ENCODE data around the gene TEKT4. TPM values are rescaled to one million over a fixed set of nuclear protein-coding genes. Genes with fewer than 3 reads are reported as not detected.
"Not testable (repeated sequence)": the region's sequence is repeated elsewhere in the genome, so short reads cannot be mapped to it uniquely, and the experiment has no call there.

TEKT4 gene
- total RNA-seq, 1 experiment from 2014 or later: not detected

GRCh38 chr2:94875820-94876522 lies 4.7 kb downstream of the TEKT4 start:
- DNase-seq (ENCODE audit: low read depth): no peak

GRCh38 chr2:94876523-94876863 lies 5.3 kb downstream of the TEKT4 start:
- no peak for DNase-seq (ENCODE audit: low read depth)

- DNase-seq (ENCODE audit: low read depth): no peak
These were observed 5.9 kb downstream of the TEKT4 start for GRCh38 chr2:94877129-94877528.

GRCh38 chr2:94878575-94878974 lies 7.3 kb downstream of the TEKT4 start:
- not testable (repeated sequence) for DNase-seq (ENCODE audit: low read depth)

GRCh38 chr2:94879314-94879981 lies 8.2 kb downstream of the TEKT4 start:
- DNase-seq (ENCODE audit: low read depth): no peak

GRCh38 chr2:94879982-94880377 lies 8.8 kb downstream of the TEKT4 start:
- DNase-seq (ENCODE audit: low read depth): no peak

- no peak for DNase-seq (ENCODE audit: low read depth)
These were observed 9.3 kb downstream of the TEKT4 start for GRCh38 chr2:94880507-94880906.

GRCh38 chr2:94881070-94881469 lies 9.8 kb downstream of the TEKT4 start:
- no peak for DNase-seq (ENCODE audit: low read depth)

GRCh38 chr2:94890234-94890633 lies 19.0 kb downstream of the TEKT4 start:
- DNase-seq (ENCODE audit: low read depth): no peak

GRCh38 chr2:94895273-94895672 lies 24.0 kb downstream of the TEKT4 start:
- not testable (repeated sequence) for DNase-seq (ENCODE audit: low read depth)

GRCh38 chr2:94906976-94907375 lies 35.7 kb downstream of the TEKT4 start:
- DNase-seq (ENCODE audit: low read depth): not testable (repeated sequence)

- DNase-seq (ENCODE audit: low read depth): peak; percentile 32
These were observed 52.0 kb downstream of the TEKT4 start for GRCh38 chr2:94923196-94923595.

GRCh38 chr2:94924999-94925398 lies 53.8 kb downstream of the TEKT4 start:
- not testable (repeated sequence) for DNase-seq (ENCODE audit: low read depth)

Other genes with a start within 250 kb of the TEKT4 start
- 0.29 and 5.7 TPM in 2 replicates for gene MAL, start 154.3 kb downstream of the TEKT4 start, total RNA-seq (2014; rRNA removed; shearing (Covaris generic))